AG09319 (cell line): Measurements from ENCODE around the gene ATP10B.

Source experiments
- DNase-seq: peaks from one replicate; pipeline ENCODE4 v3.0.0-alpha.2; 2010; ENCODE audit warnings: low read depth; ENCODE audit errors: extremely low read depth
- TF ChIP-seq, protein P1 (sequence below): IDR thresholded peaks from 2 replicates; pipeline ENCODE4 v1.5.1; 2011; ENCODE audit warnings: low read depth, mild to moderate bottlenecking, inconsistent platforms, low read length, moderate library complexity

Gene ATP10B

DNA sequence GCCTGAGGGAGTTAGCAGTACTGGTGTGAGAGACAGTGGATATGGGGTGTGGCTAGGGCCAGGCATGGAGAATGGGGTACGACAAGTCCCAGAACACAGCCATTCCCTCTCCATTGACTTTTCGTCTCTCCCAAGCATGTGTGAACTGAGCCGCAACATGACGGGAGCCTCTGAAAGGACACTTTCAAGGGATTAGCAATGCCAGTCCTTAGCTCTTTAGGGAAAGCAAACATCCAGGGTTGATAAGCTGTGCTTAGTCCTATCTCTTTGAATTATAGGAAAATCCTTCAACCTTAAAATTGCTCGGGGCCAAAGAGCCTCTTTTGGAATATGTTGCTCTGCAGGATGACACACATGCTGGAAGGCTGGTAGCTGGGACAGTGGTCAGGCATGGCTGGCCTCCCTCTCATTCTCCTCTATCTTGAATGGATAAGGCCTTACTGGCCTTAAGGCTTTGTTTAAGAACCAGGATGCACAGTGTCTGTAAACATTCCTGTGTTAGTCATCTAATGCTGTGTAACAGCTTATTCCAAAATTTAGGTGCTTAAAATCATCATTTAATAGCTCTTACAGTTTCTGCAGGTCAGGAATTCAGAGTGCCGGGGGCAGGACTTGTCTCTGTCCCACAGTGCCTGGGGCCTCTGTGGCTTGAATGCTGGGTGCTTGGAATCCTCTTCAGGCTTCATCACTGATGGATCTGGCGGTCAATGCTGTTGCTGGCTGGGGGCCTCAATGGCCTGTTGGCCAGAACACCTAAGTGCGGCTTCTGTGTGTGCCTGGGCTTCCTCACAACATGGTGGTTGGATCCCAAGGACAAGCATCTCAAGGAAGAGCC is 335.1 kb downstream of the ATP10B start:
- no peak for DNase-seq
- TF ChIP-seq, protein P1, sequence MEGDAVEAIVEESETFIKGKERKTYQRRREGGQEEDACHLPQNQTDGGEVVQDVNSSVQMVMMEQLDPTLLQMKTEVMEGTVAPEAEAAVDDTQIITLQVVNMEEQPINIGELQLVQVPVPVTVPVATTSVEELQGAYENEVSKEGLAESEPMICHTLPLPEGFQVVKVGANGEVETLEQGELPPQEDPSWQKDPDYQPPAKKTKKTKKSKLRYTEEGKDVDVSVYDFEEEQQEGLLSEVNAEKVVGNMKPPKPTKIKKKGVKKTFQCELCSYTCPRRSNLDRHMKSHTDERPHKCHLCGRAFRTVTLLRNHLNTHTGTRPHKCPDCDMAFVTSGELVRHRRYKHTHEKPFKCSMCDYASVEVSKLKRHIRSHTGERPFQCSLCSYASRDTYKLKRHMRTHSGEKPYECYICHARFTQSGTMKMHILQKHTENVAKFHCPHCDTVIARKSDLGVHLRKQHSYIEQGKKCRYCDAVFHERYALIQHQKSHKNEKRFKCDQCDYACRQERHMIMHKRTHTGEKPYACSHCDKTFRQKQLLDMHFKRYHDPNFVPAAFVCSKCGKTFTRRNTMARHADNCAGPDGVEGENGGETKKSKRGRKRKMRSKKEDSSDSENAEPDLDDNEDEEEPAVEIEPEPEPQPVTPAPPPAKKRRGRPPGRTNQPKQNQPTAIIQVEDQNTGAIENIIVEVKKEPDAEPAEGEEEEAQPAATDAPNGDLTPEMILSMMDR = no peak

DNA sequence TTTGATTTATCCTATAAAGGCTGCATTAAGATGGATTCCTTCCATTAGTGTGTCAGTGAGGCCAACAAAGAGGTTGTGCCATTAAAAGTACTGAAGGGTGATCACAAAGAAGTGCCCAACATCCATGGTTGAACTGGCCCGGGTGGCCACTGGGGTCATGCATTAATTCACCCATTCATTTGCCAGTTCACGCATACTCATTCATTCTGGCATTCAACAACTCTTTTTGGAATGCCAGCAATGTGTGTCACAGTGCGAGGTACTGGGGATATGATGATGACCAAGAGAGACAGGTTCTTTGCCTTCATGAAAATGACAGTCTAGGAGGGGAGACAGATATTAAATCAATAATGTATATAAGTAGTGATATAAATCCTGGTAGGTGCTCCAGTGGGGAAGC is 337.1 kb downstream of the ATP10B start:
- DNase-seq = no peak
- TF ChIP-seq, protein P1 = no peak

DNA sequence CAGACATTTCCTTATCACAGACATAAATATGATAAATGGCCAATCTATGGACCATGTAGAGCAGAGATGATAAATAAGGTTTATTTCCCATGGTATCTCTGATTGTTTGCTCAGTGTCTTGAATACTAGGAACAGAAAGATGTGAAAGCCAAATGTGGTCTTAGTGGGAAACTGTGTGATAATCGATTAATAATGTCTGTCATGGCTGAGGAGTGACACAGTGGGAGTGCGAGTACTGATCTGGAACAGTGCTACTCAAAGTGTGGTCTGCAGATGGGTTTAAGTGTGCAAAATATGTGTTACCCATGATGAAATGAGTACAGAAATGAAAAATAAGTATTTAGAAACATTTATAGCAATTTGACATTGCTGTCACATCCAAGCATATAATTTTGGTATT is 337.8 kb downstream of the ATP10B start:
- DNase-seq = no peak
- TF ChIP-seq, protein P1 = no peak

DNA sequence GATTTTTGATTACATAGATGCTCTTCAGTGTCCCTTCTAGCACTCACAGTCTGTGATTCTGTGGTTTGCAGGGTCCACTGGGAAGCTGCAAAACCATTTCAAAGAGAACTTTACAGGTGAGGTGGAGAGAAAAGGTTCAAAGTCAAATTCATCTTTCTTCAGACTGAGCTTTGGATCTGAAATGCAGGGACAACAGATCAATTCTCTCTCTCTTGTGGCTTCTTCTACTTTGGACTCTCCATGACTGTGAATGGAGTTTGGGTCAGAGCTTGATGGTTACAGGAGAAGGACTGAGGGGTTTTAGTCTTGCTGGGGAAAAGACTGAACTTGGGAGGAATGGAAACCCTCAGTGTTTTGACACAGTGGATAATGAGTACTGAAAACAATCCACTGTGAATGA is 338.5 kb downstream of the ATP10B start:
- TF ChIP-seq, protein P1 = no peak
- DNase-seq = no peak
